H9 (cell line): ENCODE results near the gene HAUS8. TPM values are rescaled to one million over a fixed set of nuclear protein-coding genes. Genes with fewer than 3 reads are reported as not detected.

Source experiments
- DNase-seq: peaks from one replicate; pipeline ENCODE4 v3.0.0-alpha.2; 2017
- H2AFZ ChIP-seq: one replicate; pipeline ENCODE4 v1.6.1; 2013; ENCODE audit warnings: mild to moderate bottlenecking, low read length, control low read depth, moderate library complexity
- H2AK5ac ChIP-seq: 2 replicates; pipeline ENCODE4 v1.6.1; 2013; ENCODE audit warnings: low read length, control low read depth, mixed read lengths; ENCODE audit not compliant: insufficient read length
- H2BK120ac ChIP-seq: one replicate; pipeline ENCODE4 v1.6.1; 2013; ENCODE audit warnings: low read depth, mild to moderate bottlenecking, low read length, control low read depth, inconsistent platforms; ENCODE audit not compliant: poor library complexity, severe bottlenecking
- H2BK12ac ChIP-seq: 2 replicates; pipeline ENCODE4 v1.6.1; 2013; ENCODE audit warnings: low read length, control low read depth, mixed read lengths, low read depth; ENCODE audit not compliant: insufficient read length
- H2BK15ac ChIP-seq: 2 replicates; pipeline ENCODE4 v1.6.1; 2013; ENCODE audit warnings: low read depth, low read length, control low read depth
- H2BK20ac ChIP-seq: one replicate; pipeline ENCODE4 v1.6.1; 2013; ENCODE audit warnings: low read depth, mild to moderate bottlenecking, low read length, control low read depth, inconsistent platforms; ENCODE audit not compliant: poor library complexity, severe bottlenecking
- H2BK5ac ChIP-seq: 2 replicates; pipeline ENCODE4 v1.6.1; 2013; ENCODE audit warnings: low read length, control low read depth, mixed read lengths; ENCODE audit not compliant: insufficient read length
- H3K14ac ChIP-seq: 2 replicates; pipeline ENCODE4 v1.6.1; 2013; ENCODE audit warnings: low read length, control low read depth; ENCODE audit not compliant: insufficient read depth
- H3K18ac ChIP-seq: 2 replicates; pipeline ENCODE4 v1.6.1; 2013; ENCODE audit warnings: low read depth, mild to moderate bottlenecking, mixed read lengths, low read length, control low read depth; ENCODE audit not compliant: insufficient read length
- H3K23ac ChIP-seq: 2 replicates; pipeline ENCODE4 v1.6.1; 2013; ENCODE audit warnings: low read length, control low read depth, mixed read lengths, low read depth; ENCODE audit not compliant: insufficient read length
- H3K23me2 ChIP-seq: 2 replicates; pipeline ENCODE4 v1.6.1; 2013; ENCODE audit warnings: low read depth, mild to moderate bottlenecking, mixed read lengths, low read length, control low read depth; ENCODE audit not compliant: insufficient read length, poor library complexity, severe bottlenecking
- H3K27ac ChIP-seq: 2 replicates; pipeline ENCODE4 v1.5.1; 2013; ENCODE audit warnings: low read length, control low read depth, mixed read lengths, low read depth; ENCODE audit not compliant: insufficient read length
- H3K27me3 ChIP-seq: 2 replicates; pipeline ENCODE4 v1.6.1; 2013; ENCODE audit warnings: low read length, control low read depth, inconsistent platforms; ENCODE audit not compliant: insufficient read depth
- H3K4ac ChIP-seq: 2 replicates; pipeline ENCODE4 v1.6.1; 2013; ENCODE audit warnings: low read depth, mild to moderate bottlenecking, control low read depth, inconsistent platforms, low read length, moderate library complexity
- H3K4me1 ChIP-seq: 2 replicates; pipeline ENCODE4 v1.6.1; 2013; ENCODE audit warnings: low read length, control low read depth, inconsistent platforms; ENCODE audit not compliant: insufficient read depth
- H3K4me2 ChIP-seq: 2 replicates; pipeline ENCODE4 v1.6.1; 2013; ENCODE audit warnings: low read length, control low read depth, mixed read lengths; ENCODE audit not compliant: insufficient read length, insufficient read depth
- H3K56ac ChIP-seq: 2 replicates; pipeline ENCODE4 v1.6.1; 2013; ENCODE audit warnings: low read depth, mild to moderate bottlenecking, mixed read lengths, low read length, control low read depth; ENCODE audit not compliant: insufficient read length
- H3K79me1 ChIP-seq: 2 replicates; pipeline ENCODE4 v1.6.1; 2013; ENCODE audit warnings: low read depth, mild to moderate bottlenecking, moderate library complexity, low read length, control low read depth, inconsistent platforms; ENCODE audit not compliant: insufficient read depth, poor library complexity, severe bottlenecking
- H3K79me2 ChIP-seq: 2 replicates; pipeline ENCODE4 v1.6.1; 2013; ENCODE audit warnings: low read length, control low read depth, inconsistent platforms; ENCODE audit not compliant: insufficient read depth
- H3K9ac ChIP-seq: 2 replicates; pipeline ENCODE4 v1.6.1; 2013; ENCODE audit warnings: low read length, control low read depth, mixed read lengths; ENCODE audit not compliant: insufficient read length; ENCODE audit errors: extremely low read depth
- H3K9me3 ChIP-seq: one replicate; pipeline ENCODE4 v1.6.1; 2013; ENCODE audit warnings: low read depth, low read length, inconsistent platforms; ENCODE audit not compliant: control insufficient read depth
- H3T11ph ChIP-seq: one replicate; pipeline ENCODE4 v1.6.1; 2013; ENCODE audit warnings: mild to moderate bottlenecking, low read length, control low read depth, inconsistent platforms
- H4K20me1 ChIP-seq: one replicate; pipeline ENCODE4 v1.6.1; 2013; ENCODE audit not compliant: control insufficient read depth, insufficient read length, insufficient read depth
- H4K5ac ChIP-seq: 2 replicates; pipeline ENCODE4 v1.6.1; 2013; ENCODE audit warnings: low read depth, mild to moderate bottlenecking, mixed read lengths, low read length, control low read depth; ENCODE audit not compliant: insufficient read length
- H4K8ac ChIP-seq: replicated peaks from 2 replicates; pipeline ENCODE4 v1.6.1; 2013; ENCODE audit warnings: low read length, control low read depth, mixed read lengths, low read depth; ENCODE audit not compliant: insufficient read length
- H4K91ac ChIP-seq: 2 replicates; pipeline ENCODE4 v1.6.1; 2013; ENCODE audit warnings: low read depth, mild to moderate bottlenecking, moderate library complexity, mixed read lengths, low read length, control low read depth; ENCODE audit not compliant: insufficient read length
- H3K27ac Mint-ChIP-seq, 3 experiments: 2 replicates in 2 of 3; 3 replicates in 1 of 3; pipeline ENCODE4 v1.8.0; 2020 to 2021; ENCODE audit warnings: mixed read lengths in 3 of 3, mild to moderate bottlenecking in 1 of 3, moderate library complexity in 1 of 3
- H3K27me3 Mint-ChIP-seq: 2 replicates; pipeline ENCODE4 v1.8.0; 2021; ENCODE audit warnings: low read depth, mild to moderate bottlenecking, moderate library complexity, mixed read lengths
- H3K36me3 Mint-ChIP-seq, 3 experiments: 2 replicates in 2 of 3; 3 replicates in 1 of 3; pipeline ENCODE4 v1.8.0; 2020 to 2021; ENCODE audit warnings: low read depth in 3 of 3, mixed read lengths in 3 of 3; ENCODE audit not compliant: insufficient read depth in 1 of 3
- H3K4me1 Mint-ChIP-seq, 2 experiments: 2 replicates each; pipeline ENCODE4 v1.8.0; 2020; ENCODE audit warnings: mixed read lengths in 2 of 2
- H3K4me3 Mint-ChIP-seq, 2 experiments: 2 replicates in 1 of 2; 3 replicates in 1 of 2; pipeline ENCODE4 v1.8.0; 2020 to 2021; ENCODE audit warnings: mild to moderate bottlenecking in 2 of 2, mixed read lengths in 2 of 2, moderate library complexity in 1 of 2
- H3K9me3 Mint-ChIP-seq, 2 experiments: 2 replicates in 1 of 2; 3 replicates in 1 of 2; pipeline ENCODE4 v1.8.0; 2020; ENCODE audit warnings: mild to moderate bottlenecking in 2 of 2, mixed read lengths in 2 of 2, moderate library complexity in 1 of 2
- CTCF ChIP-seq: fragments of 200-600 bp; sonication (generic); conservative IDR thresholded peaks from 3 replicates; pipeline ENCODE4 v1.8.0; 2021; ENCODE audit warnings: antibody characterized with exemption, mild to moderate bottlenecking
- WGBS: extraction: QIAGEN DNeasy Blood & Tissue Kit; methylation state at CpG from one replicate; pipeline ENCODE4 v1.1.7; 2013; ENCODE audit warnings: missing lambda C conversion rate, low lambda C conversion rate, mixed read lengths; ENCODE audit not compliant: insufficient read length; ENCODE audit errors: extremely low coverage; 5-methylcytosine and 5-hydroxymethylcytosine counted together
- total RNA-seq: library from RNA; stranded (reverse); gene quantifications from 2 replicates; pipeline ENCODE4 v1.2.1, GENCODE V29; 2021

HAUS8 gene
- total RNA-seq, 1 experiment from 2014 or later: 27.8 TPM

- Histone ChIP-seq H4K91ac (no peak overlapping the region), H2BK120ac (no peak overlapping the region), H3K4me2 (no peak overlapping the region), H4K5ac (no peak overlapping the region), H2BK20ac (no peak overlapping the region), H3K79me1 (peaks cover 2% of the 10 kb centered on the region), H3K79me2 (no peaks in the 10 kb centered on the region; the same call in 1 of the 2 replicates), H3K18ac (no peak overlapping the region), H2AFZ (no peak overlapping the region), H3K56ac (no peak overlapping the region), H3K23ac (no peak overlapping the region), H2BK15ac (no peak overlapping the region), H3K14ac (no peak overlapping the region), H3K27me3 (no peaks in the 10 kb centered on the region), H2AK5ac (no peak overlapping the region), H3K23me2 (no peaks in the 10 kb centered on the region), H4K8ac (no peak overlapping the region), H3K9ac (no peak overlapping the region), H3K9me3 (no peaks in the 10 kb centered on the region), H2BK12ac (no peak overlapping the region), H3T11ph (no peak overlapping the region), H3K27ac (no peak overlapping the region), H3K4me1 (no peaks in the 10 kb centered on the region; the same call in 1 of the 2 replicates), H3K4ac (no peak overlapping the region), H4K20me1 (no peaks in the 10 kb centered on the region), H2BK5ac (no peak overlapping the region)
- peaks cover 2 to 6% of the 10 kb centered on the region in 2 experiments for H3K4me1 Mint-ChIP-seq
- peaks cover 8 to 15% of the 10 kb centered on the region in 2 experiments for H3K9me3 Mint-ChIP-seq
- TF ChIP-seq CTCF: peak; percentile 72
- H3K4me3 Mint-ChIP-seq: no peak overlapping the region; a peak in 1 of 5 replicates
- H3K27me3 Mint-ChIP-seq: no peaks in the 10 kb centered on the region
- H3K36me3 Mint-ChIP-seq: peaks cover 25 to 35% (median 29%) of the 10 kb centered on the region in 3 experiments
- DNase-seq: peak; percentile 75
- peak overlapping the region in 1 of 3 experiments; percentile 83; a peak in 2 of 7 replicates for H3K27ac Mint-ChIP-seq
- WGBS: no CpG with 5 or more reads among the region's 3 CpGs
Measured at GRCh38 chr19:17103177-17103576, 27.9 kb upstream of the HAUS8 start.
